HG03103 (cell line): ENCODE data around the gene STOX2.

Source experiments
- ATAC-seq: cut with Tn5 transposase; IDR thresholded peaks from one replicate; pipeline ENCODE4 v1.9.1; 2021; ENCODE audit warnings: low read depth; ENCODE audit not compliant: unreplicated experiment

The STOX2 gene

GRCh38 chr4:183977707-183978106, 72.6 kb downstream of the STOX2 start:
- no peak for ATAC-seq

GRCh38 chr4:183984566-183984965, 79.5 kb downstream of the STOX2 start:
- ATAC-seq, result no peak

GRCh38 chr4:183985786-183986185, 80.7 kb downstream of the STOX2 start:
- ATAC-seq, result no peak

- ATAC-seq, result no peak
These were observed 81.3 kb downstream of the STOX2 start for GRCh38 chr4:183986291-183986970.

- ATAC-seq, result no peak
These were observed 82.2 kb downstream of the STOX2 start for GRCh38 chr4:183986971-183987946.

- ATAC-seq, result no peak
These were observed 82.9 kb downstream of the STOX2 start for GRCh38 chr4:183987987-183988392.

- ATAC-seq, result no peak
These were observed 83.8 kb downstream of the STOX2 start for GRCh38 chr4:183988874-183989273.

GRCh38 chr4:183989461-183989860, 84.4 kb downstream of the STOX2 start:
- ATAC-seq, result no peak

GRCh38 chr4:183989931-183990330, 84.8 kb downstream of the STOX2 start:
- no peak for ATAC-seq

- no peak for ATAC-seq
These were observed 88.6 kb downstream of the STOX2 start for GRCh38 chr4:183993676-183994075.

- no peak for ATAC-seq
These were observed 90.5 kb downstream of the STOX2 start for GRCh38 chr4:183995570-183995969.

GRCh38 chr4:183996868-183997267, 91.8 kb downstream of the STOX2 start:
- ATAC-seq, result no peak

- no peak for ATAC-seq
These were observed 94.3 kb downstream of the STOX2 start for GRCh38 chr4:183999435-183999834.

- no peak for ATAC-seq
These were observed 95.6 kb downstream of the STOX2 start for GRCh38 chr4:184000457-184001396.

GRCh38 chr4:184003433-184003832, 98.3 kb downstream of the STOX2 start:
- ATAC-seq, result no peak

GRCh38 chr4:184007891-184008290, 102.8 kb downstream of the STOX2 start:
- no peak for ATAC-seq

GRCh38 chr4:184010696-184011095, 105.6 kb downstream of the STOX2 start:
- no peak for ATAC-seq

GRCh38 chr4:184011826-184012380, 106.8 kb downstream of the STOX2 start:
- no peak for ATAC-seq

GRCh38 chr4:184012937-184013336, 107.8 kb downstream of the STOX2 start:
- ATAC-seq, result no peak

GRCh38 chr4:184014301-184014700, 109.2 kb downstream of the STOX2 start:
- no peak for ATAC-seq
